ENCODE data around the gene SPATC1L.

The SPATC1L gene

DNA sequence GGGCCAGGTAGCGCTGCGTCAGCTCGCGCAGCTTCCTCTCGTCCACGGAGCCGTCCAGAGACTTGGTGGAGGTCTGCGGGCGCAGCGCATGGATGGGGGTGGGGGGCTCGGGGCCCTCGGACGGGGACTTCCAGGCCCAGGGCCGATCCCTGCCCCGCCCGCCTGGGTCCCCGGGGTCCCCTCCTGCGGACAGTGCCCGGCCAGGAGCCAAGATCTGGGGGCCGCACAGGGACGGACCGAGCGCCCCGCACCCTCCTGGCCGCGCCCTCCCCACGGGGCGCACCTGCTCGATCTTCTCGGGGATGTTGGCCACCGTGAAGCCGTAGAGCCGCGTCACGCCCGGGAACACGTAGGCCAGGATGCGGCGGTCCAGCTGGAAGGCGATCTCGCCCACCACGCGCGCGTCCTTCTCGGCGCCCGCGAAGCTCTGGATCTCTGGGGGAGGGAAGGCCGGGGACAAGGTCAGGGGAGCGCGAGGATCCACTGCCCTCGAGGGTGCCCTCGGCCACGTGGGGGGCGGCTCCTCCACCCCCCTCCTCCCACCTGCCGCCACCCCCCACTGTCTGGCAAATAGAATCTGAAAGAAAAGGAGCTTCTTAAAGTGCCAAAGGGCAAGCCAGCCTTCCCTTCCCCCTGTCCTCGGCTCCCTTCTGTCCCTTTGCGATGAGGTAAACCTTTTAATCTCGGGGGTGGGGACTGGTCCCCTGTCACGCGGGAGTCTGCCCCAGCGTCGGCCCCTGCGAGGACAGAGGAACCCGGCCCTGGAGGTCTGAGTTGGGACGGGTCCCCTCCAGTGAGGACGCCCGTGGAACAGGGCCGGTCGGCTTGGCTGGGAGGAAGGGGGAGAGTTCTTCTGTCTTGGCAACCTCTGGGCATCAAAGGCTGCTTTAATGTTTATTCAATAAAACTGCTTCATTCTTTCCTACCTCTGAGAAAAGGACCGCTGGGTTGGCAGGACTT lies 22.3 kb downstream of the SPATC1L start:
- no peak for DNase-seq (ENCODE audit: low read depth)

DNA sequence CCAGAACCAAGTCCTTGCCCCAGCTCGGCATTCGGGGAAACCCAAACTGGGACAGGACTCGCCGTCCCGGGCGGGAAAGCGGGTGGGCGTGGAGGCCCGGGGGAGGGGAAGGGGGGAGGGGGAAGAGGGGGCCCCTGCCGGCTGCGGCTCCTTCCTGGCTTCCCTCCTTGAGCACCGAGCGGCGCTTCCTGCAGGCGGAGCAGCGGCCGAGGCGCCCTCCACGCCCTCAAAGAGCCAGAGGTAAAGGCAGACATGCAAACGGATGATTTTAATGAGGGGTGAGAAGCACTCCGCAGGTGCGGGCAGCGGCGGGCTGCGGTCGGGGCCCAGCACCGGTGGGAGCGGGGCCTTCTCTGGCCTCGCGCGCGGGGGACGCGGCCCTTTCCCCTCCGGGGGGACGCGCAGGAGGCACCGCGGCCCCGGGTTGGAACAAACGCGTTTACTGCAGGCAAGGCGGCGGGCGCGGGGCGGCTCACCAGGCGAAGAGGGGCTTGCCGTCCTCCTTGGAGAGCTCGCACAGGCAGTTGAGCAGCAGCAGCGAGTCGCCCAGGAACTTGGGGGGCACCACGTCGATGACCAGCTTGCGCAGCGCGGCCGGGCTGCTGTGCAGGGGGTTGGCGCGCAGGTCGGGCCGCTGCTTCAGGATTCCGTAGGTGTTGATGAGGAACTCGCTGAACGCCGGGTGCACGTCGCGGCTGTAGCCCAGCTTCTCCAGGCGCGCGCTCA lies 23.2 kb downstream of the SPATC1L start:
- no peak for DNase-seq (ENCODE audit: low read depth)

DNA sequence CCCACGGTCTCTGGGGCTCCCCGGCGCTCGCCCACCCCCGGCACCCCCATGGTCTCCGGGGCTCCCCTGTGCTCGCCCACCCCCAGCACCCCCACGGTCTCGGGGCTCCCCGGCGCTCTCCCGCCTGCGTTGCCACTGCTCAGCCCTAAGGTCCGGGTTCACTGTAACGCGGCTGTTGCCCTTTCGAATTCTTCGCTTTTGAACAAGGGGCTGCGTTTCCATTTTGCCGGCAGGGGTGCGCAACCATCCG lies 23.7 kb downstream of the SPATC1L start:
- no peak for DNase-seq (ENCODE audit: low read depth)

DNA sequence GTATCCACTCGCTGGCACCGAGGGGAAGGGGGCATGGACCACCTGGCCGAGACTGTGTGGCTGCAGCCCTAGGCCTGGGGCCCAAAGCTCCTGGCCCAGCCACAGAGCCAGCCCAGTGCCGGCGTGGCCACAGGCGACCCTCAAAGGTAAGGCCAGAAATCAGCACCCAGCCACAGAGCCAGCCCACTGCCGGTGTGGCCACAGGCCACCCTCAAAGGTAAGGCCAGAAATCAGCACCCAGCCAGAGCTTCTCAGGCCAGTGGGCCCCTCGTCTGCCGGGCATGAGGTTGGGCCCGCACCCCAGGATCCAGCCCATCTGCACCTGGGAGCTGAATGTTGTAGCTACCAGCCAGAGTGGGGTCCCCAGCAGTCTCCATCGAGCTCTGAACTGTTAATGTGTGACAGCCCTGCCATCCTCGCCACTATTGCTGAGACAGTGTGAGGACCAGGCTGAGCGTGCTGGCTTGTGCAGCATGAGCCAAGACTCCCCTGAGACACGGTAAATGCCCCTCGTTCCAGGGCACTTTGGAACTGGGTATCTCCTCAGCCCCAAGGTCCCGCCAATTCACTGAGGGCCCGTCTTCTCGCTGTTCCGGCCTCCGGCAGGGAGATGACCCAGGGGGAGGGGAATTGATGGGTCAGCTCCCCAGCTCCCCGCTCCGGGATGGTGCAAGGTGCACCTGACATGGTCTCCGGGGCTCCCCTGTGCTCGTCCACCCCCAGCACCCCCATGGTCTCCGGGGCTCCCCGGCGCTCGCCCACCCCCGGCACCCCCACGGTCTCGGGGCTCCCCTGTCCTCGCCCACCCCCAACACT lies 24.2 kb downstream of the SPATC1L start:
- no peak for DNase-seq (ENCODE audit: low read depth)

DNA sequence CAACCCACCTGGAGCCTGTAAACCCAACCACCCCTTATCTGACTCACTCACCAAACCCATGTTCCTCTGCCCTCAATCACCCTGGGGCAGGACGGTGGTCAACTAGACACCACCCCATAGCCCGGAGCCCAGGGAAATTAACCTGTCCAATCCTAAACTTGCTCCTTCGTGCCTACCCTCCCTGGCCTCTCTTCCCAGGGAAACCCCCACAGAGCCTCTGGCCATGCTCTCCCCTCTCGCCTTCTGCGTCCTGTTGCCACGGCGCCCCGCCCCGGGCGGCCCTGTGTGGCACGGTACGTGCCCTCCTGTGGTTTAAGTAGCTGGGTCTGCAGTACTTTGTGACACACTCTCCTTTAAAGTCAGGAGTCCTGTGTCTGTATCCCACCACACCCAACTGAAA lies 24.9 kb downstream of the SPATC1L start:
- DNase-seq (ENCODE audit: low read depth) = no peak

DNA sequence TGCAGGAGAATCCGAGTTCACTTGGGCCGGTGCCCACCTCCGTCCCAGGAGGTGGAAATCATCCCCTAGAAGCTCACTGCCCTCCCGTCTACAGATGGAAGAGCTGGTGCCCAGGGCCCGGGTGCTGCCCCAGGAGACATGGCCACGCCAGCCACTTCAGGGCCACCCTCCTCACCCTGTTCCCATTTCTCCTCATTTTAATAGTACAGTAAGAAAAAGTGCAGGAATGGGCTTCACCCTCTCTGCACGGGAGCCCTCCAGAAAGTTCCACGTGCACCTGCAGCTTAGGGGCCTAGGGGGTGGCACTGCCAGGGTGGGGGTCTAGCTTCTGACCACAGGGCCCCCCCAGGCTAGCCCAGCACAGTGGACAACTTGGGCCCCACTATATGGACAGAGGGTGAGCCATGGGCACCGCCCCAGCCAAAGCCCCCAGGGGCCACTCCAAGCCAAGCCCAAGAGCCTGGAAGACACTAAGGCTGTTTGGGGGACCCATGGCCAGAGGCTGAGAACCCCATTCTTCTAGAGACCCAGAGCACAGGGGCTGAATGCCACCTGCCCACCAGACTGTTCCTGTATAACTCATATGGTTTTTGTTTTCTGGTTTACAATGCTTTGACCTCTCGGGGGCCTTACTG lies 25.5 kb downstream of the SPATC1L start:
- no peak for DNase-seq (ENCODE audit: low read depth)

DNA sequence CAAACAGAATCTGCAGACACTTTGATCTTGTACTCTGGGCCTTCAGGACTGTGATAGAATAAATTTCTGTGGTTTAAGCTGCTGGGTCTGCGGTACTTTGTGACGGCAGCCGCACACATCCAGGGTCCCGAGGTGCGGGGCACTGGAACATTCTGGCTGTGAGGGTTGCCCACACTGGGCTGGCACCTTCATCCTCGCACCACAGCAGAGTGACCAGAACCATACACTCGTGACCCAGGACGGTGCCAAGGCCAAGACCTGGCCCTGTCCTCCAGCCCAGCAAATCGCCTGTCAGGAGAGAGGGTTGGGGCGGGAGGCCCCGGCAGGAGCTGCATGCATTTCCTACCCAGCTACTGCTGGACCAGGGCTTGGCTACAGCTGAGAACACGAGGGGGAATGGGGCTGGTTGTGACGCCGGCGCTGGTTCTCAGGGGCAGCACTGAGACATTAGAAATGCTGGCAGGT lies 26.2 kb downstream of the SPATC1L start:
- DNase-seq (ENCODE audit: low read depth) = no peak

DNA sequence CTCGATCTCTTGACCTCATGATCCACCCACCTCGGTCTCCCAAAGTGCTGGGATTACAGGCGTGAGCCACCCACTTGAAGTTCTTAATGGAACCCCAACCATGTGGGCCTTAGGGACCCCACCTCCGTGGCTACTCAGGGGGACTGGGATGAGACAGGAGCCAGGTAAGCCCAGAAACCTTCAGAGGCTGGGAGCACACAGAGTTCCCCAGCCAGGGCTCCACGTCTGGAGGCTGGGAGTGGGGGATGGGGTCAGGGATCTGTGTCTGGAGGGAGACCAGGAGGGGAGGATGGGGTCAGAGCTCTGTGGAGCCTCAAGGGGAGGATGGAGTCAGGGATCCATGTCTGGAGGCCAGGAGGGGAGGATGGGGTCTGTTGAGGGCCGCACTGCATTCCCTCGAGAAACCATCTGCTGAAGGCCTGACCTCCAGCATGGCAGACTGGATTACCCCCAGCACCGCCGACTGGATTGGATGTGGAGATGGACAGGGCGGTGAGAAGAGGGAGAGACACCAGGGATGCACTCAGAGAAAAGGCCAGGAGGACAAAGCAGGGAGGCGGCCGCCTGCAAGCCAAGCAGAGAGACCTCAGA lies 26.8 kb downstream of the SPATC1L start:
- no peak for DNase-seq (ENCODE audit: low read depth)

DNA sequence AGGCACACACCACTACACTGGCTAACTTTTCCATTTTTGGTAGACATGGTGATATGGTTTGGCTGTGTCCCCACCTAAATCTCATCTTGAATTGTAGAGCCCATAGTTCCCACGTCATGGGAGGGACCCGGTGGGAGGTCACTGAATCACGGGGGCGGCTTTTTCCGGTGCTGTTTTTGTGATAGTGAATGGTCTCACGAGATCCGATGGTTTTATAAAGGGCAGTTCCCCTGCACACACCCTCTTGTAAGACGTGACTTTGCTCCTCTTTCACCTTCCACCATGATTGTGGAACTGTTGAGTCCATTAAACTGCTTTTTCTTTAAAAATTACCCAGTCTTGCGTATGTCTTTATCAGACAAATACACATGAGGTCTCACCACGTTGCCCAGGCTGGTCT lies 27.6 kb downstream of the SPATC1L start:
- no peak for DNase-seq (ENCODE audit: low read depth)

DNA sequence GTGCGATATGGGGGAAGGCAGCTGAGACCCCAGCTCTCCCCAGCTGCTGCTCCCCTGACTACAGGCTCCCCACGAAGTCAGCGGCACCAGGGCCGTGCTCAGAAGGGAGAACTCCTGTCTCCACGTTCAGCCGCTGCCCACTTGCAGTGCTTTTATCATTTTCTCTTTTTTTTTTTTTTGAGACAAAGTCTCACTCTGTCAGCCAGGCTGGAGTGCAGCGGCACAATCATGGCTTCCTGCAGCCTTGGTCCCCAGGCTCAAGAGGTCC lies 27.9 kb downstream of the SPATC1L start:
- DNase-seq (ENCODE audit: low read depth) = no peak

DNA sequence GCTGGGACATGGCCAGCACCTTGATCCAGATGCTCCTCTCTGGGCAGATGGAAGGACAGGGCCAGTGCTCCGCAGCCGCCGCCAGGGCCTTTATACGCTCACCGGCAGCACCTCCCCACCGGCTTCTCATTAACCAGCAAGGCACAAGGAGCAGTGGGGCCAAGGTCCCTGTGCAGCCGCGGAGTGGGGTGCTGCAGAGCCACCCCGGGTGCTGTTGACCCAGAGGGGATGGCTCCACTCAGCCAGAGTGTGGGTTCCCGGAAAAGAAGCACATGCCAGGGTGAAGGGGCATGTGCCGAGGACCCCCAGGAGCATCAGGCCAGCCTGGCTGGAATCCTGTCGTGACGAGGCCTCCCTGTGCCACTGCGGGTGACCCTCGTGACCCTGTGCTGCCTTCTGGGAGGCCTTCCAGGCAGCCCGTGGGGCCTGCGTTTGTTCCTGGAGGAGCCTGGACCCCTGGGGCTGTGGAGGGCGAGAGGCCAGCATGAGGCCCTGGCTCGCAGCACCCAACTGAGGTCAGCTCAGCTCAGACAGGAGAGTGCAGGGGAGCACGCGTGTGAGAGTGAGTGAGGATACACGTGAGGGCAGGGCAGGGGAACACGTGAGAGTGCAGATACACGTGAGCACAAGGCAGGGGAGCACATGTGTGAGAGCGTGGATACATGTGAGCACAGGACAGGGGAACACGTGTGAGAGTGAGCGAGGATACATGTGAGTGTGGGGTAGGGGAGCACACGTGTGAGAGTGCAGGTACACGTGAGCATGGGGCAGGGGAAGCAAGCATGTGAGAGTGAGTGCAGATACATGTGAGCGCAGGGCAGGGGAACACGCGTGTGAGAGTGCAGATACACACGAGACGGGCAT lies 28.5 kb downstream of the SPATC1L start, which contains the start of gene FTCD:
TSS of gene FTCD (minus strand) at position 66 of the 864 bp plus-strand sequence. CDS start at position 10, 56 bp downstream.
- no peak for DNase-seq (ENCODE audit: low read depth)

DNA sequence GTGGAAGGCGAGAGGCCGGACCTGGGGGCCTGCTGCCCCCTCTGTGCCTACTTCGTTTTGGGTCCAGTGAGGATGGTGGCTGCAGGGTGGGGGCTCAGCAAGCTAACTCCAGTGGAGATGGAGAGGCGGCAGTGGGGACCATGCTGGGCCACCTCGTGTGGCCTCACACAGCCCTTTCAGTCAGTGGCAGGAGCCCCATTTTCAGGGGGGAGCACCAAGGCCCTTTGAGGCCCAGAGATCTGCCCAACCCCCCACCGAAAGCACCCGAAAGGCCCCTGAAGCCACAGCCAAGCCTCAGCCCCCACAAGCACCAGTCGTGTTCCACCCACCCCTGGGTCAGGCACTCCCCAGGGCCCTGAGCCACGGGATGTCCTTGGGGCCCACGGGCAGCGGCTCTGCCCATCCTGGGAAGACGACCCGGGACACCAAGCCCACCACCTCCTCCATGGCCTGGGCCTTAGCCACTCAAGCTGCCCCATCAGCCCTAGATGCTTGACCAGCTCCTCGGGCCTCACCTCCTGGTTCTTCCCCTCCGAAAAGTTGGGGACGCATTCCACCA lies 29.2 kb downstream of the SPATC1L start:
- no peak for DNase-seq (ENCODE audit: low read depth)

DNA sequence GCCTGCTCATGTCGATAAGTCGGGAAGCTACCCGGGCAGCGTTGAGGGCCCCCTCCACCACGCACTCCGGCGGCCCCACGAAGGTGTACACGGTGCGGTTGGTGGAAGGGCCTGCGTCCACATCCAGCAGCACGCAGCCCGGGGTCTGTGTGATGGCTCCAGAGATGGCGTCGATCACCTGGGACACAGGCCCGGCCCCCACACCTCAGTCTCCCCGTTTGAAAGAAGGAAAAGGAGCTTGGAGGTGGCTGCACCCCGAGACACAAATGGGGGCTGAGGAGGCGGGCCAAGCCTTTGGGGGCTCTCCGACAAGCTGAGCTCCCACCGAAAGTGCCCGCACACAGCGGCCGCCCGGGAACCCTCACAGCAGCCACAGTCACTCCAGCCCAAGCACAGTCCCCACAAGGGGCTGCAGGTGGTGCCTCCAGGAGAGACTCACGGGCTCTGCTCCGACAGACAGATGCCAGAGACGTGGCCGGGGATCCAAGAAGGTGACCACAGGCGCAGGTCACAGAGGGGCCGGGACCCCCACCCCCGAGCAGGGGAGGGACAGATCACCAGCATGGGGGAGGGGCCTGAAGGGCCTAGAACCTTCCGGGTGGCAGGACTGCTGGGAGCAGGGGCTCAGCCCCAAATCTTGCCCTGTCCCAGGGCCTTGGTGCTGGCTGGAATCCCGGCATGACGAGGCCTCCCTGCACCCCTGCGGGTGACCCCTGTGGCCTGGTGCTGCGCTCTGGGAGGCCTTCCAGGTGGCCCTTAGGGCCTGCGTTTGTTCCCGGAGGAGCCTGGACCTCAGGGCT lies 29.9 kb downstream of the SPATC1L start:
- no peak for DNase-seq (ENCODE audit: low read depth)

DNA sequence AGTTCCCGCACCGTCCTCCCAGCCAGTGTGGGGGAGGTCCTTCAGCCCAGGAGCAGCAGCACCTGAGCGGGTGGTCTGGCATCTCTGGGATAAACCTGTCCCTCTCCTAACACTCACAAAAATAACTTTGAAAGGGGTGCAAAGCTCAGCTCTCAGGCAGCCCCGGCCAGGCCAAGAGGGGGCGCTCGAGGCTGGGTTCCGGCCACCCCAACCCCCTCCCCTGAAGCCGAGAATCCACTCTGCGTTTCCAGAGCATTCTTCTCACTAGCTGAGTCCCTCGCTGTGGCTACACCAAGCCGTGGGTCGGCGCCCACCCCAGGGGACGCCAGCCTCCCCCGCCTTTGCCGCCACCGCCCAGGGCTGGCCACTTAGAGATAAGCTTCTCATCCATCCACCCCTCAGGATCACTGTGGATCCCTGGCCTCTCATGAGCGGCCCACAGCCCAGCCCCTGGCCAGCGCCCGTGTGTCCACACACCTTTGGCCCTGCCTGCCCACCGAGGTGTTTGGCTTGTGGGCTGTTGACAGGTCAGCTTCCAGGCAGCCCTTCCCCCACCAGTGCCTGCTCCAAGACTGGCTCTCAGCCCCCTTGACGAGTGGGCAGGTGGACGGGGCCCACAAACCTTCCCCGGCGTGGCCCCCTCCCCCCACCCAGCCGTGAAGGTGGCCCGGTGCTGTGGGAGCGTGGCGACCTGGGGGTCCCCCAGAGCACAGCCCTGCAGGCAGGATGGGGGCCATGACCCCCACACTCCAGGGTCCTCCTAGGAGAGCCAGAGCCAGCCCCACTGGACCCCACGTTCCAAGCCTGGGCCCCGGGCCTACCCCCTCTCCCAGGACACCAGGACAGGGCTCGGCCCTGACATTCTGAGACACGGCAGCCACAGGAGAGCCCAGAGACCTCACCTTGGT lies 30.8 kb downstream of the SPATC1L start:
- no peak for DNase-seq (ENCODE audit: low read depth)

DNA sequence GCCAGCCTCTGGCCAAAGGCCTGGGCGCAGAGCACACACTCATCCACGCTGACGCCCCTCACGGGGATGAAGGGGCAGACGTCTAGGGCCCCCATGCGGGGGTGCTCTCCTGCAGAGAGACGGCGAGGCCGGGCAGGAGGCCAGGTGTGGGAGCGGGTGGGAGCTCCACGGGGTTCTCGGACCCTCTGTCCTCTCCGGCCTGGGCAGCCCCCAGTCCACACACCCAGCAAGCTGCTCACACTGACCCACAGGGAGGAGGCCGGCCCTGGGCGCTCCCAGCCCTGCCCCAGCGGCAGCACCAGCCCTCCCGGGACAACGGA lies 31.4 kb downstream of the SPATC1L start:
- DNase-seq (ENCODE audit: low read depth) = no peak

DNA sequence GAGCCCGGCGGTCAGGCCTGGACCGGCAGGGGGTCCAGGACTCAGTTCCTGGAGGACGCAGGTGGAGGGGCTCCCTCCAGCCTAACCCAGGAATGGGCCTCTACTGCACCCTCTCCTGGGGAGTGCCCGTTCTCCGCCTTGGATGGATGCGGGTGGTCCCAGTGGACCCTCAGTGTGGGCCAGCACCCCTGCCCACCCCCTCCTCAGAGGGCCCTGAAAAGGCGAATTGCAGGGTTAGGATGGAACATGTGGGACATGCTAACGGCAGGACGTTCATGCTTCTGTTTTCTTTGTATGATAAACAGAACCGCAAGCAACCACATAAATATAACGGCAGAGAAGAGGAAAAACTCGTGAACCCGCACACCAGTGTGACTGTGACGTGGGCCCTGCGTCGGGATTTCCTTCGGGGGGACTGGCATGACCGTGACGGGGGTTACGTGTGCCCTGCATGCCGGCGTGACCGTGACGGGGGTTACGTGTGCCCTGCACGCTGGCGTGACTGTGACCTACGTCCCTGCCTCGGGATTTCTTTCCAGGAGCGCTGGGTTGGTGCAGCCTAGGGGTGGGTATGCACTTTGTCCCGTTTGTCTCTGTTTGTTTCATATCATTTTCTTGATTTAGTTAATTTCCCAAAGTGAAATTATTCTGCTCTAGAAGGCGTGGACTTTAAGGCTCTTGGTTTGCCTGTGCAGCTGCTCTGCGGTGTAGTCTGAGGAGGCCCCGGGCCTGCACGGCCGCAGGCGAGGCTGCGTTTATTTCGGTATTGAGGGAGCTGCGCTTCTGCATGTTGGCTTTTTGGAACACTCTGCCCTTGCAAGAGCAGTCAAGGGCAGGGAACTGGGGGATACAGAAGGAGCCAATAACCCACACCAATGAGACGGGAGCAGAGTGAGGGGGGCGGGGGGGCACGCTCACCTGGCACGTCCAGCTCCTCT lies 32.0 kb downstream of the SPATC1L start:
- DNase-seq (ENCODE audit: low read depth) = no peak

DNA sequence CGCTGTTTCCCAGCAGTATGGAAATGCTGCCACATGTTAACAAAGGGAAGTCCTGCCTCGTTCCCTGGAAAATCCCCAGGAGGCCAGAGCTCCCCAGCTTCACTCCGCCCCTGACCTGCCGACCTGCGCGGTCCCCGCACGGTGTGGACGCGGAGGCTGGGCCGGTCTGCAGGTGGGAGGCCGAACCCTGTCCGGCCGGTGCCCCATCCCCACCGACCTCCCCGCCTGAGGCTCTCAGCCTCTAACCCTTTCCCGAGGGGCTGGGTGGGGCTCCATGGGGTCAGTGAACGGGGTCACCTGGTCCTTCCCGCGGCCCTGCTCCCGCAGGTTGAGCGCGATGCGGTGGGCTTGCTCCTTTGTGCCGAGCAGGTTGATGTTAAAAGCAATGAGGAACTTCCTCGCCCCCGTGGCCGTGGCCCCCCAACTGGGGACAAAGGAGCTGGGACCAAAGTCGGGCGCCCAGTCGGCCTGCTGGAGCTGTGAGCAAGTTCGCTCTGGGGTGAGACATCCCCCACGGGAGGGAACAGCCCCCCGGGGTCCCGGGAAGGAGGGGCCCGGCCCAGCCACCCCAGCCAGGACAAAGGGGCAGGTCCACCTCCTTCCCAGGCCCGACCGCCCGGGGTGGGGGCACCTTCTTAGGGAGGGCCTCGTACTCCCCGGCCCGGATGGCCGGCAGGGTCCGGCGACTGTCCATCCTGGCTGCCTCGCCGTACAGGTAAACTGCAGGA lies 32.8 kb downstream of the SPATC1L start:
- no peak for DNase-seq (ENCODE audit: low read depth)
